Ramos (cell line): ENCODE data around the gene KRT2.

ENCODE experiments used
- in situ Hi-C: fragments of 300-500 bp; cut with MboI; formaldehyde crosslinking; loops from one replicate; pipeline ENCODE4 v1.14.3; 2022; ENCODE audit warnings: low sequenced_read_pairs; ENCODE audit not compliant: unreplicated experiment

Gene KRT2

DNA sequence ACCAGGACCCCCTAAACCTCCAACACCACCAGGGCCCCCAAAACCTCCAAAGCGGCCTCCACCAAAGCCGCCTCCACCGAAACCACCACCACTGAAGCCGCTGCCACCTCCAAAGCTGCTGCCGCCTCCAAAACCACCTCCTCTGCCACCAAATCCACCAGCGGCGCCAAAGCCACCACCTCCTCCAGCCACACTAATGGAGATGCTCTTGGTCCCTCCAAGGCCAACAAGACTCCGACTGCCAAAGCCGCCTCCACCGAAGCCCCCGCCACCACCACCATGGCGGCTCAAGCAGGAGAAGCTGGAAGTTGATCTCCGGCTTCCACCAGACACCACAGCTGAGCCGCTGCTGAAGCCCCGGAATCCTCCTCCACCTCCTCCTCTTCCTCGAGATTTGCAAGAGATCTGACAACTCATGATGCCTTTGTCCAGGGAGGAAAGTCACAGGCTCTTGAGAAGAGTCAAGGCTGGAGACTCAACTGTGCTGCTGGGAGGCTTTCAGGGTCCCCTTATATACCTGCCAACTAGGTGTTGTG lies at the start of gene KRT2:
Gene KRT2 (minus strand): TSS at position 486 of the 536 bp plus-strand sequence. CDS start 69 bp downstream, at position 417.
- in situ Hi-C loops: no loop called here

DNA sequence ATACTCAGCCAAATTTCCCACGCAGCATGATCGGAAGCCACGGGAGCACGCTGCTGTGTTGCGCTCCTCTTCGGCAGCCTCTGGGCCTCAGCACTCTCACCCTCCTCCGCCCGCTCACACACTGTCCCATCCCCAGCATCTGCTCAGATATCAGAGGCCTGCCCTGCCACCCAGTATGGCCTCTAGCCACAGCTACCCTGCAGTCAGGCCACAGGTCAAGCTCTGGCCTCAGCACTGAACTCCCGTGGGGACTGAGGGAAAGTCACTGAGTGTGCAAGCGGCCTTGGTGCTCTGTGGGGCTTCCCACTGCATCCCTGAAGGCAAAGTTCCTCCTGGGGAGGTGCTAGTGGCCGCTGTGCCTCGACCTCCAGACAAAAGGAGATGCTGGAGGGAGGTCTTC lies 49.3 kb upstream of the KRT2 start:
- in situ Hi-C loops: no loop called here

DNA sequence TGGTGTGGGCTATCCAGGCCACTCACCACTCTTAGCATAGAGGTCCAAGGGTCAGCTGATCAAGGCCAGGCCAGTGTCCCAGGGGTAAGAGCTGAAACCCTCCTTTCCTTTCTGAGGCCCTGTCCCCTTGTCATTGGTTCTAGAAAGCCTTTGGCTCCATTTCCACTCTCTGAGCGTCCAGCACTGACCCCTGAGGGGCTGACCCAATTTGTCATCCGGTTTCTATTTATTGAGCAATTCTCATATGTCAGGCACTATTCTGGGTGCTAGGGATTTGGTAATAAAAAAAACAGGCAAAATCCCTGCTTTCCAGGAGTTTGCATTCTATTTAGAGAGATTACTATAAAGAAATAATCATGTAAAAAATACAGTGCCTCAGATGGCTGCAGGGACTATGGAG lies 47.9 kb upstream of the KRT2 start:
- in situ Hi-C loops: no loop called here

- in situ Hi-C loops: no loop called here
Observed at GRCh38 chr12:52699373-52699772, 47.4 kb upstream of the KRT2 start.

- in situ Hi-C loops: no loop called here
Observed at GRCh38 chr12:52698651-52699340, 46.8 kb upstream of the KRT2 start.

DNA sequence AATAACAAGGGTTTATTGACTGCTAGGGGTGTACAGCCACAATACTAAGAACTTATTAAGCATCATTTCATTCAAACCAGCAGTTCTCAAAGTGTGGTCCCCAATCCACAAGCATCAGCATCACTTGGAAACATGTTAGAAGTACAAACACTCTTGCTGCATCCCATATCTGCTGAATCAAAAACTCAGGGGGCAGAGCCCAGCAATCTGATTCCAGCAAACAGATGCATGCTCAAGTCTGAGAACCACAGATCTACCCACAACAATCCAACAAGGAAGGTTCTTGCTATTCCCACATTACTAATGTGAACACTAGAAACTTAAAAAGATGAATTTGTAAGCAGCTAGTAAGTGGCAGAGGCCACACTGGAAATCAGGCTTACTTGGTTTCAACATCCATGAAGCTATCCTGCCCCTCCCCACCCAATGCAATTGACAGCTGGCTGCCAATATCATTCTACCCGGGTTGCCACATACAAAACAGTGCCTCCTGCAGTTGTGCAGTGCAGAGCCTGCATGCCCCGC lies 45.1 kb upstream of the KRT2 start:
- in situ Hi-C loops: no loop called here

DNA sequence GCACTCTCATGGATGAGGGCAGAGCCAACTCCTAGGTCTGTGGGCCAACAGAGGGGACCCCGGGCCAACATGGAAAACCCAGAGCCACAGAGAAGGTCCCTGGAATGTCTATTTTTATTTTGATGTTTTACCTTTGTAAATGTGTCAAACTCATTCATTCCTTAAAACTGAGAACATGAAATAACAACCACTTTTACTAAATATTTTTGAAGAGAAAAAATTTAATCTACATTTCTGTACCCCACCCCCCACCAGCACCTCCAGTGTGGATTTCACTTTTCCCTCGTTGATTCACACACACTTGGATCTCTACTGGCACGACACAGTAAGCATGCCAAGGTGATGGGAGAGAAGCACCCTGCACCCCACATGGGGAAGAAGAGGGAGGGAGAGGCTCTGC lies 44.6 kb upstream of the KRT2 start:
- in situ Hi-C loops: no loop called here

- in situ Hi-C loops: no loop called here
Observed at GRCh38 chr12:52695039-52695438, 43.0 kb upstream of the KRT2 start.

GRCh38 chr12:52694151-52694550 lies 42.1 kb upstream of the KRT2 start:
- in situ Hi-C loops: no loop called here

DNA sequence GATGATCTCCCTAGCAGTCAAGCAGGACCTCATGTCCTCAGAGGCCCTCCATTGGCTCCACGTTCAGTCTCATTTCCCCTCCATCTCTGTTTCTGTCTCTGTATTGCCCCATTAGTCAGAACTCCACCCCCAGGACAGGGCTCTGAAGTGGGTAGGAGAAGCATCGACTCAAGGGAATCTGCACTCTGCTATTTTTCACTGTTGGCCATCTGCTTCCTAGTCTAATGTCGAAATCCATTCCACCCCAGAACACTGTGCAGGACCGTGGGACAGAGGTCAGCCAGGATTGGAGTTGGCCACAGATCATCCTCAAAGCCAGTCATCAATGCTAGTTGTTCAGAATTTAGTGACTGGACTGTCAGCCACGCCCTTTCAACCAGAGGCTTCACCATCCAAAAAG lies 41.2 kb upstream of the KRT2 start:
- in situ Hi-C loops: no loop called here

- in situ Hi-C loops: no loop called here
Observed at GRCh38 chr12:52692254-52692653, 40.2 kb upstream of the KRT2 start.

DNA sequence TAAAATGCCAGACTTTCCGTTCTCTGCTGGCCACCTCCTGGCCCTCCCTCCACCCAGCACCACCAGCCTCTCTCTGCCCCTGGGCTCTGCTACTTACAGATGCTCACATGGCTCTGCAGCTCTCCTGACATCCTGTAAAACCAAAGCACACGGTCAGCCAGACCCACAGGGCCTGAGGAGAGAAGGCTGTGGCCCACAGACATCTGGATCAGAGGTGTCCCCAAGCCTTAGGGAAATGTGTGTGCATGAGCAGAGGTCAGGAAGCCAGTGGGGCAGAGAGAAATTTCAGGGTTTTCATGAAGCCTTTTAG lies 39.8 kb upstream of the KRT2 start:
- in situ Hi-C loops: no loop called here

DNA sequence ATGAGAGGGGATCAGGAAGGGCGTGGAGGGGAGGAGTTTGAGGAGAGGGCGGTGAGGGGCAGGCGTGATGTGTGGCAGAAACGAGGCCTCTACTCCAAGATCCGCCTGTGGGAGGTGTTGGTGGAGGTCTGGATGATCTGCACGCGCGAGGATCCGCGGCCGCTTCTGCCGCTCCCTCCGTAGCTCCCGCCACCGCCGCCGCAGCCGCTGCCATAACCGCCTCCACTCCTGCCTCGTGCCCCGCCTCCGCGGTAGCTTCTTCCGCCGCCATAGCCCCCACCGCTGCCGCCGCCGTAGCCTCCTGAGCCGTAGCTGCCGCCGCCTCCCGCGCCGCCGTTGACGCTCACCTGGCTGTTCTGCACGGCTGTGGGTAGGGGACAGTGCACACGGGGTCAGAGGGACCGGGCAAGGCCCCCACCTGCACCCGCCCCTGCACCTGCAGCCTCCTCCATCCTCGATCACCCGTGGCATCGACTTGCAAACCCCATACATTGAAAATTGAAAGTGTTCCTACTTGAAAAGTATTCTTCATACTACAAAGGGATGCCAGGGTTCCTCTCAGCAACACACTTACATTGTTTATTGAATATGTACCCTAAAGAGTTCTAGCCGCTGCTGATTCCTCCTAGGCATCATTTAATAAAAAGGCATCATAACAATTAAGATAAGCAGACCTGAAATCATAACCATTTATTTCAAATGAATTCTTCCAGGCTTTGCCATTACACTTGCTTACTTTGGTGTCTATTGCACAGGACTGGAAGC lies 39.2 kb upstream of the KRT2 start:
- in situ Hi-C loops: no loop called here

DNA sequence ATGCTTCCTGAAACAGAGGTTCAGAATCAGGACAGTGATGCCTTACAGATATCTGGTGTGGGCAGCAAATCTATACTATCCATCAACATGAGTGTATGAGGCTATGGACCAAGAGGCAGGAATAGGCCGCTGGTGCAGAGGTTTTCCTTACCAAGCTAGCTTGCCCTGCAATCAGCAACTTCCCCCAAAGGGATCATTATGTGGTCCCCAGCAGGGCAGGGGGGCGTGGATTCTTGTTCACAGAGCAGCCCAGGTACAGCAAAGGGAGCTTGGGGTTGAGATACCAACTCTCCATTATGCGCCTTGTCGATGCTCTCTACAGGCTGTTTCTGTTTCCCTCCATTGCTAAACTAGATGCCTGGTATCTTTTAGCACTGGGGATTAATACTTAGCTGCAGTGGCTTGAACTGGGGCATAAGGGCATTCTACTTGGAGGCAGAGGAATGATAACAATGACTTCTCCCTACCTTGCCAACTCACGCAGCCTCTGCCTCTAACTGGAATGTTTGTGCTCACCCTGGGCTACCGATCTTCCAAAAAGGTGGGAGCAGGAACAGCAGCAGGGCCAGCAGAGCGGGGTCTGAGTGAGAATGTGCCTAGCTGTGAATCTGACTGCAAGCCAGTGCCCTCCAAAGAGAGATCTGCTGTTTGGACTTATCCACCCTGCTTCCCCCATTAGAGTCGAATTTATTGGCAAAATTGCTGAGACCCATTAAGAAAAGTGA lies 38.5 kb upstream of the KRT2 start:
- in situ Hi-C loops: no loop called here

- in situ Hi-C loops: no loop called here
Observed at GRCh38 chr12:52689936-52690335, 37.9 kb upstream of the KRT2 start.

DNA sequence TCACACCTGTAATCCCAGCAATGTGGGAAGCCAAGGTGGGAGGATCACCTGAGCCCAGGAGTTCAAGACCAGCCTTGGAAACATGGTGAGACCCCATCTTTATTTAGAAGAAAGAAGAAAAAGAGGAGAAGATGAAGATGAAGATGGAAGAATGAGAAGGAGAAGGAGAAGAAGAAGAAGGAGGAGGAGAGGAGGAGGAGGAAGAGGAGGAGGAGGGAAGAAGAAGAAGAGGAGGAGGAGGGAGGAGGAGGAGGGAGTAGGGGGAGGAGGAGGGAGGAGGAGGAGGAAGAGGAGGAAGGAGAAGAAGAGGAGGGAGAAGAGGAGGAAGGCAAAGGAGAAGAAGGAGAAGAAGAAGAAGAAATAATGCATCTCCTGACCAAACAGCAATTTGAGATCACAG lies 37.2 kb upstream of the KRT2 start:
- in situ Hi-C loops: no loop called here

DNA sequence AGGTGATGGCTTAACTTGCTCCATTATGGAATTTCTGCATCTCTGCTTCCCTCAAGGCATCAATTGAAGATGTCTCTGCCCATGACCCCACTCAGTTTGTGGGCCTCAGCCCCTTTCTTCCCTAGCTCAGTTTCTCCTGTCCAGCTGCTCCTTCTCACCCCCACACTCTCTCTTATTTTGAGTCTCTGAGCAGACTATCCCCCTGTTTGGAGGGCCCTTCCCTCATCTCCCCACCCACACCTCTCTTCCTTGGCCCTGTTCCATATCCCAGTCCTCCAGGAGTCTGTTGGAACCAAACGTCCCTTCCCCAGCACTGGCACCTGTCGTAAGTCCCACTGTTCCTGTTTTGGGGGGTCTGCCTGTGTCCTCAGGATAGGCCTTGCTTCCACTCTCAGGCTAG lies 36.5 kb upstream of the KRT2 start:
- in situ Hi-C loops: no loop called here

- in situ Hi-C loops: no loop called here
Observed at GRCh38 chr12:52687497-52688385, 35.7 kb upstream of the KRT2 start.

DNA sequence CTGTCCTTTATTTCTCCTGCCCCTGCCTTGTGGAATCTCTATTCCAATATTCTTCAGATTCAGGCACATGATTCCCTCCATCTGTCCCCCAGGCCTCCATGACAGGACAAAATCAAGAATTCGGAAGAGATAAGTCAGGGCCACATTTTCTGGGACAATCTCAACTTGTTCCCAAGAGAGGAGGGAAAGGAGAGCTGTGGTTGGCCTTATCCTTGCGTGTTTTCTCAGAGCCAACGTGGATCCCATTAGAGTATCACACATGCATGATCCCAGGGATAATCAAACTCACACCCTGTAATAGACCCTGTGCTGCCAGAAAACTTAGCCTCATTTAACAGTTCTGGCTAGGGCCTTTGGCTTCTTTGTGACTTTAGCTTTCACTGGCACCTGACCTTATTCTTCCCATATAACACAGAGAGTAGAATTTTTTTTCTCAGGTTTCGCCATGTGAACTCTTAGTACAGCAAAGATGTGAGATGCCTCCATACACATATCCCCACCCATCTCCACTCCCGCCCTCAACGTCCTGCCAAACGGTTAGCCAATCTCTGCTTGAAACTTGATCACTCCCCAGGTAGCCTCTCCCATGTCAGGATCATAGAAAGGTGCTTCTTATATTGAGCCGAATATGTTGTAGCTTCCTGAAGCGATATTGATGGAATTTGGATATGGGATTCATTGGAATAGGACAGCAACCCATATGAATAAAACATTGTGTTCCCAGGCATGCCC lies 34.9 kb upstream of the KRT2 start:
- in situ Hi-C loops: no loop called here
